Measurements from ENCODE around the gene SEC61B. TPM values are rescaled to one million over a fixed set of nuclear protein-coding genes. Genes with fewer than 3 reads are reported as not detected.

Gene SEC61B
- 49.4 TPM for total RNA-seq

DNA sequence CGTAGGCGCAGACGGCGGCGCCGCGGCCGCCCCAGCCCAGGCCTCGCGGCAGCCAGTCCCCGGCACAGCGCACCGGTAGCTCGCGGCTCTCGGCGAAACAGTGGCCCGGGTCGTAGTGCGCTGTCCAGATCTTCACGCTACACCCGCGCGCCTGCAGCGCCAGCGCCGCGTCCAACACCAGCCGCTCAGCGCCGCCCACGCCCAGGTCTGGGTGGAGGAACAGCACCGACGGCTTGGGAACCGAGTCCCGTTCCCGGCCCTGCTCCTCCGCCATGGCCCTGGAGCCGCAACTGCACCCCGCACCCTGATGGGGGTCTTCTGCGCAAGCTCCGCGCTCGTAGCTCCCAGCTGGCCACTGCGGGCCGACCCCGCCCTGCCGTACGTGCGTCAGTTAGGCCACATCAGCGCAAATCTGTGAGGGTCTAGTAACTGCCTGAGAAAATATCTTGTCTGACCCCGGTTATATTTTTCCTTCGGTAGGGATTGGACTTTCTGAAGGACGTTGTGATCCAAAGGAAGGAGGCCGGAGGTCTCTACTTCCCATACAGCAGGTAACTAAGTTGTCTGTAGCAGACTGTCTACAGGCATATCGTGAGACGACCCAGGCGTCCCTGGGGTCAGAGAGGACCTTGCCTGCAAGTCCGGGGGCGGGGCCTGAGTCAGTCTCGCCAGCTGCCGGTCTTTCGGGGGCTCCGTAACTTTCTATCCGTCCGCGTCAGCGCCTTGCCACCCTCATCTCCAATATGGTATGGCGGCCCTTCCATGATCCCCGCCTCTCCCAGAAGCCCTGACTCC lies at the start of gene SEC61B, which contains the start of gene ALG2:
SEC61B (plus strand) TSS at position 662 of the 795 bp plus-strand sequence; CDS start at position 744, 82 bp downstream.
ALG2 (minus strand) TSS at position 322 of the 795 bp plus-strand sequence; CDS start at position 274, 48 bp downstream.

Small RNA genes lying within 50 kb of the gene (small RNA-seq; reads per million reads assigned to genes)
- not detected for gene RN7SL794P

Other genes starting within 250 kb of the SEC61B start
- gene TGFBR1, start 117.2 kb upstream of the SEC61B start, total RNA-seq: 66.7 TPM
- 23.3 TPM for gene ALG2, start 340 bp upstream of the SEC61B start, total RNA-seq